IMR-90 (cell line): ENCODE data around the gene PPP1R9B.

Experiments
- BHLHE40 ChIP-seq: fragments of 150-350 bp; IDR thresholded peaks from 2 replicates; pipeline ENCODE4 v1.6.1; 2016; ENCODE audit warnings: mild to moderate bottlenecking, low read depth, low read length
- CTCF ChIP-seq: conservative IDR thresholded peaks from 2 replicates; pipeline ENCODE4 v1.5.1; 2012; ENCODE audit warnings: mild to moderate bottlenecking, low read depth, low read length, improper control_type of control experiment
- FOS ChIP-seq: fragments of 150-350 bp; IDR thresholded peaks from 2 replicates; pipeline ENCODE4 v1.6.1; 2016; ENCODE audit warnings: low read depth, low read length
- MAFK ChIP-seq: IDR thresholded peaks from 2 replicates; pipeline ENCODE4 v1.6.1; 2012; ENCODE audit warnings: low read depth, low read length, improper control_type of control experiment
- MXI1 ChIP-seq: IDR thresholded peaks from 2 replicates; pipeline ENCODE4 v1.6.1; 2012; ENCODE audit warnings: low read depth, mild to moderate bottlenecking, low read length, moderate library complexity, borderline replicate concordance
- NFE2L2 ChIP-seq: fragments of 150-350 bp; IDR thresholded peaks from 2 replicates; pipeline ENCODE4 v1.6.1; 2016; ENCODE audit warnings: low read depth, mild to moderate bottlenecking, low read length
- POLR2A ChIP-seq: IDR thresholded peaks from 2 replicates; pipeline ENCODE4 v1.6.1; 2012; ENCODE audit warnings: mild to moderate bottlenecking, low read depth, low read length
- RAD21 ChIP-seq: IDR thresholded peaks from 2 replicates; pipeline ENCODE4 v1.6.1; 2012; ENCODE audit warnings: low read length, improper control_type of control experiment
- USF2 ChIP-seq: fragments of 150-350 bp; IDR thresholded peaks from 2 replicates; pipeline ENCODE4 v1.6.1; 2017; ENCODE audit warnings: mild to moderate bottlenecking, antibody characterized with exemption, low read length, low read depth

GRCh38 chr17:50153650-50154575 lies 3.4 kb upstream of the PPP1R9B start:
- no peak for TF ChIP-seq FOS
- TF ChIP-seq POLR2A: no peak
- TF ChIP-seq CTCF: no peak
- no peak for TF ChIP-seq BHLHE40
- no peak for TF ChIP-seq RAD21
- TF ChIP-seq MAFK: no peak
- TF ChIP-seq NFE2L2: no peak
- no peak for TF ChIP-seq MXI1
- no peak for TF ChIP-seq USF2
